ENCODE data around the gene BACE2. TPM values are rescaled to one million over a fixed set of nuclear protein-coding genes. Genes with fewer than 3 reads are reported as not detected.
"Not testable (repeated sequence)": the region's sequence is repeated elsewhere in the genome, so short reads cannot be mapped to it uniquely, and the experiment has no call there.

BACE2 gene
- total RNA-seq, 2 experiments from 2014 or later = 0.79 to 2.4 TPM

GRCh38 chr21:41175080-41175479 lies 7.1 kb downstream of the BACE2 start:
- Mint-ChIP-seq H3K27ac (no peak overlapping the region), H3K4me3 (no peak overlapping the region), H3K27me3 (peaks cover 31% of the 10 kb centered on the region), H3K4me1 (no peaks in the 10 kb centered on the region), H3K9me3 (ENCODE audit: low read depth) (no peaks in the 10 kb centered on the region), H3K36me3 (no peaks in the 10 kb centered on the region)
- CTCF ChIA-PET = interaction anchor here (1.1 kb wide), 1 partner anchor 8 kb away, joined by 4 read pairs; no protein-coding TSS in a partner anchor
- no peak for DNase-seq
- no peak for ATAC-seq

DNA sequence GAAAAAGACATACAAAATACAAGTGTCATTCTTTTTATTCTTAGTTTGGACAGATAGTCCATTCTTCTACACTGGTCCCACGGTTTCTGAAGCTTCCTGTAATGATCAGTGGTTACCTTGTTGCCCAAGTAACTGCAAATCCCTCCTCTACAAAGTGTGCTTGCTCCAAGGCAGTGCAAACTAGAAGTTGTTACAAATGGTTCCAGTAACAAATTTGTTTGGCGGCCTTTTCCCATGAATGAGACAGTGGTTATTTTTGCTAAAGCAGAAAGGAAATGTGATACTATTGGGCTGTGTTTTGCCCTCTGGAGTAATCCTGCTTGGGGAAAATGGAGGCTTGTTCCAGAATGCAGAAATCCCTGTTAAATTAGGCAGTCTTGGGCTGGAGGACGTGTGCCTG lies 8.9 kb downstream of the BACE2 start:
- Mint-ChIP-seq H3K4me3 (no peak overlapping the region), H3K4me1 (no peaks in the 10 kb centered on the region), H3K9me3 (ENCODE audit: low read depth) (no peaks in the 10 kb centered on the region), H3K36me3 (no peaks in the 10 kb centered on the region), H3K27ac (no peak overlapping the region), H3K27me3 (peaks cover 17% of the 10 kb centered on the region)
- no peak for ATAC-seq
- CTCF ChIA-PET = no interaction called here
- DNase-seq = no peak

DNA sequence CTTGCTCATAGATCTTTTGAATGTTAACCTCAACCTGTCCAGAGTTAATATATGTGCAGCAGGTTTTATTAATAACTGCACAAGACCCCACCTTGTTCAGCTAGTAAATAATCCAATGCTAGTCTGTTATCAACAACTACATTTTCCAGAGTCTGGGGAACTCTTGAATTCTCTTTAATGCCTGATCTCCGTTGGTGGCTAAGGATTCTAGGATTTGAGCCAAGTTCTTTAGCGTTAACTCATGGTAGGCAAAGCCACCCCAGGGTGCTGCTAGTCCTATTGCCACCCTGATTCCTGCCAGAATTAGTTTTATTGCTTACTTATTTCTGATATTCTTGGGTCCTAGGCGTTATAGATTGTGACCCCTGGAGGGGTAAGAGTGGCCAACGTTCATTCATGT lies 12.8 kb downstream of the BACE2 start:
- peaks cover 5% of the 10 kb centered on the region for H3K27me3 Mint-ChIP-seq
- DNase-seq (no peak), ATAC-seq (no peak)
- no peaks in the 10 kb centered on the region for H3K9me3 Mint-ChIP-seq (ENCODE audit: low read depth)
- H3K27ac Mint-ChIP-seq = no peak overlapping the region
- no peak overlapping the region for H3K4me3 Mint-ChIP-seq
- no peaks in the 10 kb centered on the region for H3K4me1 Mint-ChIP-seq
- H3K36me3 Mint-ChIP-seq = no peaks in the 10 kb centered on the region
- CTCF ChIA-PET = no interaction called here

DNA sequence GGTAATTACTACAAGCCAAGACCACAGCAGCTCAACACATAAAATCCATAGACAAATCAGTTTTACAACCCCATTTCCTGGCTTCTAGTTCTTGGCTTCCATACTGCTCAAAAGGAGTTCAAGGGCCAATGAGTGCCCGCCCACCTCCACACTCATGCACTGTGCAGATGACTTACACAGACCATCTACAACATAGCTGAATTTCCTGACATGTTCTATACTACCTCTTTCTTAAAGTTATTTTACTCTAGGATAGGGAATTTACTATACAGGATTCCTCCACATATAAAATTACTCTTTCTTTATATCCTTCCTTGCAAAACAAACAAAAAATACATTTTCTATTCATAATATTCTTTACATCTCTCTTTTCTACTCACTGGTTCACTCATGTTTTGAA lies 14.6 kb downstream of the BACE2 start:
- Mint-ChIP-seq H3K27ac (no peak overlapping the region), H3K27me3 (peaks cover 3% of the 10 kb centered on the region), H3K4me3 (no peak overlapping the region), H3K4me1 (no peaks in the 10 kb centered on the region), H3K9me3 (ENCODE audit: low read depth) (no peaks in the 10 kb centered on the region), H3K36me3 (no peaks in the 10 kb centered on the region)
- CTCF ChIA-PET = no interaction called here
- ATAC-seq = no peak
- no peak for DNase-seq

GRCh38 chr21:41183575-41183974 lies 15.6 kb downstream of the BACE2 start:
- Mint-ChIP-seq H3K27ac (no peak overlapping the region), H3K27me3 (peaks cover 3% of the 10 kb centered on the region), H3K36me3 (no peaks in the 10 kb centered on the region), H3K4me3 (no peak overlapping the region), H3K9me3 (ENCODE audit: low read depth) (no peaks in the 10 kb centered on the region), H3K4me1 (no peaks in the 10 kb centered on the region)
- CTCF ChIA-PET = no interaction called here
- DNase-seq (no peak), ATAC-seq (no peak)

DNA sequence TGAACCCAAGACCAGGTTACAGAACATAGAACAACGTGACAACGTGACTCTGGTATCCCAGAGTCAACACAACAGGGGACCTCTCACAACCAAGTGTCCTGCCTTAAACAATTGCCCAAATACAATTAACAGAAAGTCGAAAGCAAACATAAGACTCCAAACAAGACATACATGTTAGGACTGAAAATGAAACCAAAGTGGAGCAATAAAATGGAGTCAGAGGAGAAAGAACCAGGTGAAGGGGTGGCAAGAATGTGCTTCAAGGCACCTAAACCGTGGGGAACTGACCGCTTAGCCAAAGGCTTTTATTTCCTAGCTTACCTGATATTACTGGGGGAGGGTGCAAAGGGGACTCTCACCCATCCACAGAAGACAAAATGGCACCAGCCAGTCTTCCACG lies 17.8 kb downstream of the BACE2 start:
- Mint-ChIP-seq H3K4me1 (no peaks in the 10 kb centered on the region), H3K27me3 (peaks cover 3% of the 10 kb centered on the region), H3K9me3 (ENCODE audit: low read depth) (no peaks in the 10 kb centered on the region), H3K27ac (no peak overlapping the region), H3K36me3 (no peaks in the 10 kb centered on the region), H3K4me3 (no peak overlapping the region)
- ATAC-seq (no peak), DNase-seq (no peak)
- CTCF ChIA-PET = no interaction called here

DNA sequence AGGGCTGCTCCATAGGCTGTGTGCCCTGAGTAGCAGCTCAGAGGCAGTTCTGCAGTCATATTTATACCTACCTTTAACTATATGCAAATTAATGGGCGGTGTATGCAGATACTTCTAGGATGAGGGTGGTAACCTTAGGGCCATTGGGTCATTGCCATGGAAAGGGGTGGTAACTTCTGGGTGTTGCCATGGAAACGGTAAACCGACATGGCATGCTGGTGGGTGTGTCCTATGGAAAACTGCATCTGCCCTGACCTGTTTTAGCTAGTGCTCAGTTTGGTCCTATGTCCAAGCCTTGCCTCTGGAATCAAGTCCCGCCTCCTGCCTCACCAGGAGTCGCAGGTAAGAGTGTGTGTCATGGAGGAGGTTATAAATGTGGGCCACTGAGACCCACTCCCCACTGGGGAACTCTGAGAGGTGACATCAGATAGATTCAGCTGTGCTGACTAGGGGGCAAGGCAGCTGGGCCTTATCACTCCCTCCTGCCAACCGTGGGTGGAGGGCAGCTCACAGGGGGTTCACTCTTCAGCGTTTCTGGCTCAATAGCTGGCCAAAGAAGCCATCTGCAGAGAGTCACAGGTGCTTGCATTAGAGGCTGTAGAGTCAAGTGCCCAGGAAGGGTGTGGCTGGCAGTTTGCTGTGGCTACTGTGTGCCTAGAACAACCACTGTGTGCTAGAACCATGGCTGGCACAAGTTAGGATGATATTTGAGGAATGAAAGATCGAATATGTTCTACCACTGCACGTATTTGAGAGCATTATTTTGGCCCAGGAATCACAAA lies 19.0 kb downstream of the BACE2 start:
- DNase-seq (no peak), ATAC-seq (no peak)
- Mint-ChIP-seq H3K9me3 (ENCODE audit: low read depth) (no peaks in the 10 kb centered on the region), H3K4me3 (no peak overlapping the region), H3K4me1 (no peaks in the 10 kb centered on the region), H3K27ac (no peak overlapping the region), H3K27me3 (peaks cover 3% of the 10 kb centered on the region), H3K36me3 (no peaks in the 10 kb centered on the region)
- CTCF ChIA-PET = no interaction called here

DNA sequence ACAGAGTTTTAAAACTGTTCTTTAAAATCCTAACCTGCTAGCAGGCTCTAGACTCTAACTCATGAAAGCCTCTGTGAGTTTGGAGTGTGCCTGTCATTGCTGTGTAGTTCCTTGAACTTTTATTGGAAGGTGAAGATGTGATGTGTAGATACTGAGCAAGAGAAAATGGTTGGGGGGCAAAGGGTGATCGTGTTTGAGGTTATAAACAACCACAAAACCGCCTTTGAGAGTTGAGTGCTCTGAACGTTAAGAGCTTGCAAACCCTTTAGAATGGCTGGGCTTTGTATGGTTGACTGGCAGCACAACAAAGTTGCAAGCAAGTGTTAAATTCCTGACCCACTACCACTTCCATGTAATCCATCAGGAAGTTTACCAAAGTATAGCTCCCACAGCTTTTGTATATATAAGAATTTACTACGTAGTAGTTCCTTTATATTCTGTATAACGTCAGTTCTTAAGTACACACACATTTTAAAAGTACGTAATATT lies 19.6 kb downstream of the BACE2 start:
- H3K4me1 Mint-ChIP-seq = no peaks in the 10 kb centered on the region
- no peak for DNase-seq
- H3K27ac Mint-ChIP-seq = no peak overlapping the region
- H3K4me3 Mint-ChIP-seq = no peak overlapping the region
- peaks cover 3% of the 10 kb centered on the region for H3K27me3 Mint-ChIP-seq
- H3K9me3 Mint-ChIP-seq (ENCODE audit: low read depth) = no peaks in the 10 kb centered on the region
- H3K36me3 Mint-ChIP-seq = no peaks in the 10 kb centered on the region
- ATAC-seq = no peak
- CTCF ChIA-PET = no interaction called here

DNA sequence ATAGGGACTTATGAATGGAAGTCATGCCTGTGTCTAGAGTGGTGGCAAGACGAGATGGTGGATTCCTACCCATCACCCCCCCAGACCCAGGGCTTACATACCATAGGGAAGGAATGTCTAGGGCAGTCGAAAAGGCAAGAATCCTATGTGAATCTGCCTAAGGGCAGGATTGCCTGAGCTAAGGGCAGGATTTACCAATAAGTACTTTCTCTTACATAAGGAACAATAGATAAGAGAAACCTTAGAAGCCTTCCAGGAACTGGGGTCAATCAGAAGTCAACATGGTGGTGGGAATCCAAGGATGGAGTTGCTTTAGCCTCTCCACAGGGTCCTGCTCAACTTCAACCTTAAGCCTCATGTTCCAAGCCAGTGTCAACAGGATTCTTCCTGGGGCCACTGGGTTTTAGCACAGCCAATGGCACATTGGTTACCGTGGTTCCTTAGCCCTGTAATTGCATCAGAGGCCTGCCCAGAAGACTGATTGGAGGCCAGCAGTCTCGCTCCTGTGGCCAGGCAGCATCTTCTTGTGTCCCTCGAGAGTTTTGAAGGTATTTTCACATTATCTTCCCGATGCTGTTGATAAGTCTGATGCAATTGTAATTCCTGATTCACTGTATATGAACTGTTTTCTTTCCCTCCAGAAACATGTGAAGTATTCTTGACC lies 20.7 kb downstream of the BACE2 start:
- ATAC-seq = no peak
- H3K27ac Mint-ChIP-seq = no peak overlapping the region
- H3K9me3 Mint-ChIP-seq (ENCODE audit: low read depth) = no peaks in the 10 kb centered on the region
- H3K36me3 Mint-ChIP-seq = no peaks in the 10 kb centered on the region
- peaks cover 3% of the 10 kb centered on the region for H3K27me3 Mint-ChIP-seq
- no peaks in the 10 kb centered on the region for H3K4me1 Mint-ChIP-seq
- DNase-seq = no peak
- H3K4me3 Mint-ChIP-seq = no peak overlapping the region
- CTCF ChIA-PET = no interaction called here

DNA sequence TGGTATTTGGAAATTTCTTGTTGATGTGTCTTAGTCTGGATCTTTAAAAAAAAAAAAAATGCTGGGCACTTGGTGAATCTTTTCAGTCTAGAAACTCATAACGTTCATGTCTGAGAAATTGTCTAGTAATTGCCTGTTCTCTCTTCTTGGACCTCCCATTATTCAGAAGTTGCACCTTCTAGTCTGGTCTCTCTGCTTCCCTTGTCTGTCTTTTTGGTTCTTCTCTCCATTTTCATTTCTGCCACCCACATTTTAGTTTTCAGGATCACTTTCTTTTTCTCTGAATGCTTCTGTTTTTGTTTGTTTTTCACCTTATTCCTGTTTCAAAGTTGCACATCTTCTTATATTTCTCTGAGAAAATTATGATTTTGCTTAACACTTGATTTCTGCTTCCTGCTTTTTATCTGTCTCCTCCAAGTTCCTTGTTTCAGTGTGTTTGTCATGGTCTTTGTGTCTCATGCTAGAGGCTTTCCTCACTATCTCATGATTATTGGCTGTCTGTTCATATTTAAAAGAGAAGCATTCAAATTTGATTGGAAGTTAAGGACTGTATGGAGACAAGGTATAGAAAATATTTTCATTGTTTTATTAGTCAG lies 21.3 kb downstream of the BACE2 start:
- Mint-ChIP-seq H3K4me3 (no peak overlapping the region), H3K36me3 (no peaks in the 10 kb centered on the region), H3K27ac (no peak overlapping the region), H3K9me3 (ENCODE audit: low read depth) (no peaks in the 10 kb centered on the region), H3K4me1 (no peaks in the 10 kb centered on the region), H3K27me3 (no peaks in the 10 kb centered on the region)
- CTCF ChIA-PET = no interaction called here
- DNase-seq (no peak), ATAC-seq (no peak)

DNA sequence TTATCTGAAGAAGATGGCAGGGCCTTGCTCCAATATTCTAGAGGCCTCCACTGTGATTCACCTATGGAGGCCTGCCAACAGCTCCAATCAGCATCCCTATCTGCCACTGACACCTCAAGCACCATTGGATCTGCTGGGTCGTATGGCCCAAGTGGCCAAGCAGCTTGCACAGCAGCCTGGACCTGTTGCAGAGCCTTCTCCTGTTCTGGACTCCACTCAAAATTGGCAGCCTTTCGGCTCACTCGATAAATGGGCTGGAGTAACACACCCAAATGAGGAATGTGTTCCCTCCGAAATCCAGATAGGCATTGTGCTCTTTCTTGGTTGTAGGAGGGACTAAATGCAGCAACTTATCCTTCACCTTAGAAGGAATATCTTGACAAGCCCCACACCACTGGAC lies 24.6 kb downstream of the BACE2 start:
- H3K9me3 Mint-ChIP-seq (ENCODE audit: low read depth); H3K36me3 Mint-ChIP-seq; H3K4me3 Mint-ChIP-seq; DNase-seq; H3K27ac Mint-ChIP-seq; ATAC-seq; CTCF ChIA-PET; H3K27me3 Mint-ChIP-seq; H3K4me1 Mint-ChIP-seq: not testable (repeated sequence)

GRCh38 chr21:41195311-41195710 lies 27.4 kb downstream of the BACE2 start:
- CTCF ChIA-PET = no interaction called here
- H3K36me3 Mint-ChIP-seq = no peaks in the 10 kb centered on the region
- no peaks in the 10 kb centered on the region for H3K9me3 Mint-ChIP-seq (ENCODE audit: low read depth)
- no peak overlapping the region for H3K4me3 Mint-ChIP-seq
- ATAC-seq (no peak), DNase-seq (no peak)
- peaks cover 5% of the 10 kb centered on the region for H3K4me1 Mint-ChIP-seq
- H3K27me3 Mint-ChIP-seq = no peaks in the 10 kb centered on the region
- no peak overlapping the region for H3K27ac Mint-ChIP-seq

DNA sequence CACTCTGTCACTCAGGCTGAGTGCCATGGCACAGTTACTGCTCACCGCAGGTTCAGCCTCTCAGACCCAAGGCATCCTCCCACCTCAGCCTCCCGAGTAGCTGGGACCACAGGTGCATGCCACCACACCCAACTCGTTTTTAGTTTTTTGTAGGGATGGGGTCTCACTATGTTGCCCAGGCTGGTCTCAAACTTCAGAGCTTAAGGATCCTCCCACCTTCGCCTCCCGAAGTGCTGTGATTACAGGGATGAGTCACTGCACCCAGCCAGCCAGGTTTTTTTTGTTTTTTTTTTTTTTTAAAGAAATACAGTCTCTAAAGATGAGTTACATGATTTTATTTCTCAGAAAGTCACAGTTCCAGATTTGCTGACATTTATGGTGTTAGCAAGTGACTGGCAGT lies 29.0 kb downstream of the BACE2 start:
- H3K4me1 Mint-ChIP-seq = peaks cover 5% of the 10 kb centered on the region
- H3K27ac Mint-ChIP-seq = no peak overlapping the region
- CTCF ChIA-PET = no interaction called here

DNA sequence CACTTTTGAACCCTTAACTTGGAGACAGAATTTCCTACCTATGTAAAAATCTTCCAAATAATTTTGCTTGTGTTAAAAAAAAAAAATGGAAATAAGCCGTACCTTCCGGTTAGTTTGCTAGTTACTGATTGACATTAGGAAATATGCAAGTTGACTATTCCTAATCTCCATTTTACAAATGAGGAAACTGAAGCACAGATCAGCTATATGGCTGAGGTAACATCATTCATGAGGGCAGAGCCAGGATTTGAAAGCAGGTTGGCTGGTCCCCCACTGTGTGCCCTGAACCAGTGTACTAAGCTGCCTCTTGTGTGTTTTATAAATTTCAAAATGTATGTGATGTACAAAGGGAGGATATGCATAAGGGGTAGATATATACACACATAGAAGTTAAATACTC lies 29.6 kb downstream of the BACE2 start:
- Mint-ChIP-seq H3K4me3 (no peak overlapping the region), H3K27me3 (no peaks in the 10 kb centered on the region), H3K9me3 (ENCODE audit: low read depth) (no peaks in the 10 kb centered on the region), H3K27ac (no peak overlapping the region), H3K36me3 (no peaks in the 10 kb centered on the region), H3K4me1 (peaks cover 5% of the 10 kb centered on the region)
- DNase-seq (no peak), ATAC-seq (no peak)
- CTCF ChIA-PET = no interaction called here

More for the DNA sequence above, 29.0 kb downstream of the BACE2 start:
- ATAC-seq (no peak), DNase-seq (no peak)
- H3K9me3 Mint-ChIP-seq (ENCODE audit: low read depth) = no peaks in the 10 kb centered on the region
- no peaks in the 10 kb centered on the region for H3K27me3 Mint-ChIP-seq
- H3K36me3 Mint-ChIP-seq = no peaks in the 10 kb centered on the region
- H3K4me3 Mint-ChIP-seq = no peak overlapping the region

All from activated CD8-positive, alpha-beta memory T cell treated with anti-CD3 and anti-CD28 coated beads, Interleukin-2, amount 10 ng/mL, durations not matched to agents 7 days and 5 days (primary cell).